Osteoblast (primary cell): ENCODE measurements around the gene EFHB. TPM values are rescaled to one million over a fixed set of nuclear protein-coding genes. Genes with fewer than 3 reads are reported as not detected.
"Not testable (repeated sequence)": the region's sequence is repeated elsewhere in the genome, so short reads cannot be mapped to it uniquely, and the experiment has no call there.

Source experiments
- DNase-seq: peaks from one replicate; pipeline ENCODE4 v3.0.0; 2011; ENCODE audit warnings: low spot score, mixed read lengths; ENCODE audit not compliant: insufficient read length; ENCODE audit errors: missing footprints
- H2AFZ ChIP-seq: 2 replicates; pipeline ENCODE4 v1.6.0; 2011; ENCODE audit warnings: mild to moderate bottlenecking, low read length
- H3K27ac ChIP-seq: 2 replicates; pipeline ENCODE4 v1.5.1; 2011; ENCODE audit warnings: mild to moderate bottlenecking, low read depth, low read length, moderate library complexity
- H3K27me3 ChIP-seq: 2 replicates; pipeline ENCODE4 v1.6.0; 2012; ENCODE audit warnings: mild to moderate bottlenecking, control low read depth, inconsistent platforms, low read length, moderate library complexity; ENCODE audit not compliant: insufficient read depth
- H3K36me3 ChIP-seq: 2 replicates; pipeline ENCODE4 v1.5.1; 2011; ENCODE audit warnings: mild to moderate bottlenecking, low read length, control low read depth, moderate library complexity; ENCODE audit not compliant: insufficient read depth
- H3K4me1 ChIP-seq: 2 replicates; pipeline ENCODE4 v1.5.1; 2011; ENCODE audit warnings: mild to moderate bottlenecking, low read length, control low read depth, moderate library complexity; ENCODE audit not compliant: insufficient read depth
- H3K4me2 ChIP-seq: 2 replicates; pipeline ENCODE4 v1.6.0; 2011; ENCODE audit warnings: mild to moderate bottlenecking, low read length; ENCODE audit not compliant: insufficient read depth
- H3K4me3 ChIP-seq: fragments of 200-600 bp; sonication (generic); 3 replicates; pipeline ENCODE4 v1.5.1; 2012; ENCODE audit warnings: mild to moderate bottlenecking, low read length, inconsistent platforms; ENCODE audit not compliant: insufficient read depth
- H3K79me2 ChIP-seq: 2 replicates; pipeline ENCODE4 v1.6.0; 2012; ENCODE audit warnings: mild to moderate bottlenecking, low read length, control low read depth, inconsistent platforms; ENCODE audit not compliant: insufficient read depth
- H3K9me3 ChIP-seq: 2 replicates; pipeline ENCODE4 v1.5.1; 2011; ENCODE audit warnings: low read depth, low read length, control low read depth
- H4K20me1 ChIP-seq: 2 replicates; pipeline ENCODE4 v1.6.0; 2012; ENCODE audit warnings: mild to moderate bottlenecking, low read length, control low read depth; ENCODE audit not compliant: insufficient read depth
- CTCF ChIP-seq: IDR thresholded peaks from 2 replicates; pipeline ENCODE4 v1.5.1; 2011; ENCODE audit warnings: mild to moderate bottlenecking, low read depth, low read length, moderate library complexity; ENCODE audit errors: extremely low read depth
- total RNA-seq: library from RNA; depleted of rRNA; stranded (reverse); fragments of >200 nt; gene quantifications from 2 replicates; pipeline ENCODE4 v1.2.3, GENCODE V29; 2012

EFHB gene
- total RNA-seq, 1 donor = 1.8 TPM

- peaks cover 5% of the 10 kb centered on the region for H3K4me1 ChIP-seq
- H3K27me3 ChIP-seq = no peaks in the 10 kb centered on the region
- H2AFZ ChIP-seq = no peak overlapping the region
- DNase-seq = no peak
- no peak overlapping the region for H3K4me2 ChIP-seq
- H4K20me1 ChIP-seq = no peaks in the 10 kb centered on the region
- no peak overlapping the region for H3K27ac ChIP-seq
- TF ChIP-seq CTCF = no peak
- H3K36me3 ChIP-seq = no peaks in the 10 kb centered on the region
- no peak overlapping the region for H3K4me3 ChIP-seq
- H3K79me2 ChIP-seq = no peaks in the 10 kb centered on the region
- H3K9me3 ChIP-seq = no peaks in the 10 kb centered on the region
These were observed 34.8 kb downstream of the EFHB start for GRCh38 chr3:19899264-19899663.

- H3K4me1 ChIP-seq = peaks cover 5% of the 10 kb centered on the region
- no peaks in the 10 kb centered on the region for H3K9me3 ChIP-seq
- peak; percentile 53 for DNase-seq
- no peak for TF ChIP-seq CTCF
- H2AFZ ChIP-seq = peak overlapping the region; percentile 45
- H3K27ac ChIP-seq = no peak overlapping the region
- no peaks in the 10 kb centered on the region for H3K36me3 ChIP-seq
- H3K4me2 ChIP-seq = peak overlapping the region; percentile 52
- H3K4me3 ChIP-seq = no peak overlapping the region
- no peaks in the 10 kb centered on the region for H4K20me1 ChIP-seq
- no peaks in the 10 kb centered on the region for H3K79me2 ChIP-seq
- no peaks in the 10 kb centered on the region for H3K27me3 ChIP-seq
These were observed 35.3 kb downstream of the EFHB start for GRCh38 chr3:19898721-19899120.

GRCh38 chr3:19891740-19892139 is 42.3 kb downstream of the EFHB start:
- no peaks in the 10 kb centered on the region for H3K27me3 ChIP-seq
- H3K27ac ChIP-seq = no peak overlapping the region
- TF ChIP-seq CTCF = no peak
- H3K4me2 ChIP-seq = no peak overlapping the region
- no peaks in the 10 kb centered on the region for H3K9me3 ChIP-seq
- H4K20me1 ChIP-seq = no peaks in the 10 kb centered on the region
- peak; percentile 18 for DNase-seq
- no peak overlapping the region for H3K4me3 ChIP-seq
- H3K79me2 ChIP-seq = no peaks in the 10 kb centered on the region
- no peaks in the 10 kb centered on the region for H3K36me3 ChIP-seq
- H3K4me1 ChIP-seq = peaks cover 18% of the 10 kb centered on the region
- no peak overlapping the region for H2AFZ ChIP-seq

GRCh38 chr3:19888428-19889152 is 45.4 kb downstream of the EFHB start:
- no peaks in the 10 kb centered on the region for H3K27me3 ChIP-seq
- DNase-seq = no peak
- peak overlapping the region; percentile 23 for H3K4me3 ChIP-seq

GRCh38 chr3:19887122-19887521 is 46.9 kb downstream of the EFHB start:
- H3K36me3 ChIP-seq, H3K27me3 ChIP-seq: not testable (repeated sequence)
- peaks cover 18% of the 10 kb centered on the region for H3K4me1 ChIP-seq

More at GRCh38 chr3:19888428-19889152, 45.4 kb downstream of the EFHB start:
- H3K4me2 ChIP-seq = peak overlapping the region; percentile 47
- H3K4me1 ChIP-seq = peaks cover 18% of the 10 kb centered on the region
- H3K9me3 ChIP-seq = no peaks in the 10 kb centered on the region
- H2AFZ ChIP-seq = no peak overlapping the region
- peak overlapping the region; percentile 43 for H3K27ac ChIP-seq
- no peaks in the 10 kb centered on the region for H3K79me2 ChIP-seq
- no peak for TF ChIP-seq CTCF
- H4K20me1 ChIP-seq = no peaks in the 10 kb centered on the region
- no peaks in the 10 kb centered on the region for H3K36me3 ChIP-seq

More at GRCh38 chr3:19887122-19887521, 46.9 kb downstream of the EFHB start:
- not testable (repeated sequence) for H2AFZ ChIP-seq, DNase-seq, H3K9me3 ChIP-seq, H3K4me2 ChIP-seq, H4K20me1 ChIP-seq, H3K27ac ChIP-seq, H3K79me2 ChIP-seq, H3K4me3 ChIP-seq
